Neuronal stem cell (in vitro differentiated cells): ENCODE data around the gene KCNK5.
A peak's percentile ranks its signal among the peaks of the same experiment; 100 is the strongest.

Source experiments
- DNase-seq: peaks from one replicate; pipeline ENCODE4 v3.0.0-alpha.2; 2013; ENCODE audit warnings: low spot score
- H2AFZ ChIP-seq: one replicate; pipeline ENCODE4 v1.6.1; 2013; ENCODE audit warnings: mild to moderate bottlenecking, low read length, inconsistent platforms
- H2AK5ac ChIP-seq: 2 replicates; pipeline ENCODE4 v1.6.1; 2013; ENCODE audit warnings: low read depth, mild to moderate bottlenecking, inconsistent platforms, low read length, moderate library complexity, mixed read lengths
- H2BK120ac ChIP-seq: 2 replicates; pipeline ENCODE4 v1.6.1; 2013; ENCODE audit warnings: low read depth, mild to moderate bottlenecking, inconsistent platforms, low read length, moderate library complexity, mixed read lengths
- H2BK12ac ChIP-seq: one replicate; pipeline ENCODE4 v1.6.1; 2013; ENCODE audit warnings: low read length, inconsistent platforms
- H2BK15ac ChIP-seq: 2 replicates; pipeline ENCODE4 v1.6.1; 2013; ENCODE audit warnings: mild to moderate bottlenecking, low read length, inconsistent platforms, mixed read lengths
- H2BK5ac ChIP-seq: one replicate; pipeline ENCODE4 v1.6.1; 2013; ENCODE audit warnings: inconsistent platforms, mild to moderate bottlenecking, low read length, moderate library complexity
- H3K14ac ChIP-seq: one replicate; pipeline ENCODE4 v1.6.1; 2013; ENCODE audit warnings: low read length, inconsistent platforms
- H3K18ac ChIP-seq: 2 replicates; pipeline ENCODE4 v1.6.1; 2013; ENCODE audit warnings: low read length, inconsistent platforms
- H3K23ac ChIP-seq: 2 replicates; pipeline ENCODE4 v1.6.1; 2013; ENCODE audit warnings: low read depth, mild to moderate bottlenecking, mixed read lengths, low read length, inconsistent platforms; ENCODE audit not compliant: poor library complexity
- H3K27ac ChIP-seq: replicated peaks from 3 replicates; pipeline ENCODE4 v1.5.1; 2013; ENCODE audit warnings: low read length, inconsistent platforms
- H3K27me3 ChIP-seq, 3 experiments: 2 replicates each; pipeline ENCODE4 v1.6.1; 2013; ENCODE audit warnings: low read length in 3 of 3, mild to moderate bottlenecking in 2 of 3, inconsistent platforms in 1 of 3, low read depth in 1 of 3, mixed read lengths in 1 of 3, moderate library complexity in 1 of 3; ENCODE audit not compliant: control insufficient read depth in 3 of 3, insufficient read depth in 3 of 3
- H3K36me3 ChIP-seq, 2 donors: replicated peaks in 1 of 2; 2 replicates each; pipeline ENCODE4 v1.6.1; 2013; ENCODE audit warnings: low read length in 2 of 2; ENCODE audit not compliant: control insufficient read depth in 2 of 2, insufficient read depth in 2 of 2
- H3K4ac ChIP-seq: 2 replicates; pipeline ENCODE4 v1.6.1; 2013; ENCODE audit warnings: inconsistent platforms, mild to moderate bottlenecking, low read length, moderate library complexity
- H3K4me1 ChIP-seq, 2 donors: 1 replicate in 1 of 2; 2 replicates in 1 of 2; pipeline ENCODE4 v1.6.1; 2013; ENCODE audit warnings: low read length in 2 of 2, low read depth in 1 of 2; ENCODE audit not compliant: control insufficient read depth in 2 of 2, insufficient read depth in 1 of 2
- H3K4me2 ChIP-seq: one replicate; pipeline ENCODE4 v1.6.1; 2013; ENCODE audit warnings: mild to moderate bottlenecking, low read length, inconsistent platforms; ENCODE audit not compliant: insufficient read depth, poor library complexity, severe bottlenecking
- H3K4me3 ChIP-seq, 2 donors: 2 replicates each; pipeline ENCODE4 v1.5.1; 2013; ENCODE audit warnings: low read length in 2 of 2, mild to moderate bottlenecking in 2 of 2, inconsistent platforms in 1 of 2, moderate library complexity in 1 of 2
- H3K79me1 ChIP-seq: one replicate; pipeline ENCODE4 v1.6.1; 2013; ENCODE audit warnings: low read depth, mild to moderate bottlenecking, inconsistent platforms, low read length, moderate library complexity
- H3K9ac ChIP-seq: one replicate; pipeline ENCODE4 v1.6.1; 2013; ENCODE audit warnings: mild to moderate bottlenecking, low read depth, low read length, inconsistent platforms; ENCODE audit not compliant: poor library complexity
- H3K9me3 ChIP-seq, 2 donors: replicated peaks in 1 of 2; 2 replicates each; pipeline versions ENCODE3 to v1.6.1; 2013; ENCODE audit warnings: low read length in 2 of 2, mild to moderate bottlenecking in 2 of 2, inconsistent platforms in 1 of 2, low read depth in 1 of 2, mixed read lengths in 1 of 2, moderate library complexity in 1 of 2; ENCODE audit not compliant: control insufficient read depth in 2 of 2, insufficient read depth in 1 of 2
- H4K8ac ChIP-seq: one replicate; pipeline ENCODE4 v1.6.1; 2013; ENCODE audit warnings: low read depth, mild to moderate bottlenecking, inconsistent platforms, low read length, moderate library complexity
- H4K91ac ChIP-seq: one replicate; pipeline ENCODE4 v1.6.1; 2013; ENCODE audit warnings: low read length, low read depth, mild to moderate bottlenecking, inconsistent platforms; ENCODE audit not compliant: poor library complexity
- WGBS, 2 donors: extraction: QIAGEN DNeasy Blood & Tissue Kit; methylation state at CpG; one replicate each; pipeline ENCODE4 v1.1.7; 2013; ENCODE audit warnings: missing lambda C conversion rate in 2 of 2, mixed read lengths in 1 of 2; ENCODE audit not compliant: insufficient read length in 2 of 2, insufficient replicate concordance in 1 of 2; ENCODE audit errors: extremely low coverage in 2 of 2; 5-methylcytosine and 5-hydroxymethylcytosine counted together

The KCNK5 gene

DNA sequence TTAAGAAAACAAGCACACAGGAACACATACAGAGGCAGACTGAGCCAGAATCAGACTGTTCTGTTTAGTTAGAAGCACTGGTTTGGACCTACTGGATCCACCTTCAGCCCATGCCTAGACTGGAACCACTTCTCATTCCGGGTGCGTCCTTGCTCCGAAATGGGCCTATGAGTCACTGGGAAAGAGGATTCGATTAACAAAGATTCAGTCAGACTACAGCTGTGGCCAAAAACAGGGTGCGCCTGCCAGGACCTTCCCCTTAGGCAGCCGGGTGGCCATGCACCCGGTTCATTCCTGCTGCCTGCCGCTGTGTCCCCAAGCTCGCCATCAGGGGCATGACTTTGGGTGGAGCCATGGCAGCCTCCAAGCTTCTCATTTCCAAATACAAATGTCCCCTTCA, 14.5 kb upstream of the KCNK5 start:
- Histone ChIP-seq H3K79me1 (no peaks in the 10 kb centered on the region), H3K27me3 (no peaks in the 10 kb centered on the region), H3K4me2 (no peak overlapping the region), H2BK15ac (no peak overlapping the region), H2AK5ac (no peak overlapping the region), H3K9ac (no peak overlapping the region), H4K91ac (no peak overlapping the region), H3K4me1 (peaks cover 5 to 9% of the 10 kb centered on the region in 2 donors), H3K4ac (no peak overlapping the region), H3K4me3 (no peak overlapping the region), H2BK120ac (no peak overlapping the region), H3K36me3 (no peaks in the 10 kb centered on the region), H2BK5ac (no peak overlapping the region), H3K23ac (no peak overlapping the region), H2BK12ac (no peak overlapping the region), H3K14ac (no peak overlapping the region), H3K9me3 (no peaks in the 10 kb centered on the region), H2AFZ (peak overlapping the region; percentile 57), H4K8ac (no peak overlapping the region), H3K27ac (no peak overlapping the region), H3K18ac (no peak overlapping the region)
- WGBS, 2 donors, result no CpG with 5 or more reads among the region's 9 CpGs
- no peak for DNase-seq

DNA sequence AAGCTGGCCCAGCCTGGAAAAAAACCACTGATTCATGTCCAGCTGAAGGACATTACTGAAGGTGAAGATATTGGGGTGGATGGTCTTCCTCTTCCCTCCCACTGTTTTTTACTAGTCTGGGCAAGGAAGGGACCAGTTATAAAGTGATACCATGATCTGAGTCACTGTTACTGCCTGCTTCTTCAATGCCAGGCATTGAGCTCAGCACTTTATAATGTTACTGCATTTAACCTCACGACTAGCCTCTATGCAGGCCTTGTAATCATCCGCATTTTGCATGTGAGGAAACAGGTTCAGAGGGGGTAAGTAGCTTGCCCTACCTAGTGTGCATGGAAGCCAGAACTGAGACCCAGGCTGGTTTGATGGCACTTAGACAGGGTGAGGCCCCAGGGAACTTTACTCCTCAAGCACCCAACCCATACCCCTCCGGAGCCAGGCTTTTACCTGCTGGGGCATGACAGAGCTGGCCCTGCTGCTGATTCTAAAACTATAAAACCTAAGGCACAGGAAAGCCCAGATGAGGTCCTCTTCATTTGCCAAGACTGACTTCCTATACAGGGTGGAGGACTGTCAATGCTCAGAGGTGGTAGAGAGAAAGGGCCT, 11.0 kb upstream of the KCNK5 start:
- Histone ChIP-seq H3K27ac (no peak overlapping the region), H2BK12ac (no peak overlapping the region), H3K18ac (no peak overlapping the region), H2AFZ (peak overlapping the region; percentile 65), H2BK5ac (no peak overlapping the region), H3K9me3 (no peaks in the 10 kb centered on the region), H4K91ac (no peak overlapping the region), H2BK15ac (no peak overlapping the region), H3K27me3 (no peaks in the 10 kb centered on the region), H3K36me3 (no peaks in the 10 kb centered on the region), H3K79me1 (no peaks in the 10 kb centered on the region), H3K9ac (no peak overlapping the region), H3K4me3 (no peak overlapping the region), H4K8ac (no peak overlapping the region), H3K4ac (no peak overlapping the region), H3K4me1 (peaks cover 5 to 9% of the 10 kb centered on the region in 2 donors), H3K23ac (no peak overlapping the region), H2BK120ac (no peak overlapping the region), H3K4me2 (no peak overlapping the region), H2AK5ac (no peak overlapping the region), H3K14ac (no peak overlapping the region)
- WGBS, 2 donors, result no CpG with 5 or more reads among the region's 3 CpGs
- DNase-seq, result no peak

DNA sequence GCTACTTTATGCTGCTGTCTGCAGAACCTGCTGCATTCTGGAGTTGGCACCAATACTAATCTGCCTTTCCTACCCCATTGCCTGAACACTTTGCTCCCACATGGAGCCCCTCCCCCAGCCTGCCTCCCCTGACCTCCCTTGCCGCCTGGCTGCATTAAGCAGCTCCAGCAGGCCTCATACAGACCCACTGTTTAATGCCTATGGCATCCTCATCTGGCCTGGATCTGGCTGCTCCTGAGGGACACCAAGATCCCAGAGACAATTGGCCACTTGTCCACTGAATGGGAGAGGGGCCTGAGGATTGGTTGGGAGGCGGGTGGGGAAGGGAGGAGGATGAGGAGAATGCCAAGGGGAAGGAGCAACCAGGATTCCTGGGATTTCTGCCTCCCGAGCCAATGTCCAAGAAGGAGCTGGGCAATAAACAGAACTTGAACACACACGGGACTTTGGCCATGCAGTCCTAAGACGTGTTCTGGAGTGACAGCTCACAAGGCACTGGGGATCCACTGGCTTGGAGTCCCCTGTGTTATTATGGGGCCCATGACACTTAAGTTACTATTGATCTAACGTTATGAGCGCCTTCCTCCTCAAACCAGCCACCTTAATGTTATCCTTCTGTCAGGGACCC, 10.4 kb upstream of the KCNK5 start:
- no peak overlapping the region for H3K9ac ChIP-seq
- no peak overlapping the region for H2AK5ac ChIP-seq
- no peaks in the 10 kb centered on the region for H3K79me1 ChIP-seq
- H4K8ac ChIP-seq, result no peak overlapping the region
- peaks cover 5 to 9% of the 10 kb centered on the region in 2 donors for H3K4me1 ChIP-seq
- H3K9me3 ChIP-seq, result no peaks in the 10 kb centered on the region
- no peak overlapping the region for H3K4me2 ChIP-seq
- no CpG with 5 or more reads among the region's 7 CpGs for WGBS, 2 donors
- no peaks in the 10 kb centered on the region for H3K36me3 ChIP-seq
- no peak overlapping the region for H3K27ac ChIP-seq
- no peak overlapping the region for H4K91ac ChIP-seq
- H3K14ac ChIP-seq, result no peak overlapping the region
- no peak overlapping the region for H2BK15ac ChIP-seq
- no peak overlapping the region for H3K4ac ChIP-seq
- H2BK120ac ChIP-seq, result no peak overlapping the region
- peak overlapping the region; percentile 65 for H2AFZ ChIP-seq
- H3K4me3 ChIP-seq, result no peak overlapping the region
- H2BK12ac ChIP-seq, result no peak overlapping the region
- peak overlapping the region; percentile 38 for H3K18ac ChIP-seq
- H3K27me3 ChIP-seq, result no peaks in the 10 kb centered on the region
- H3K23ac ChIP-seq, result no peak overlapping the region
- DNase-seq, result no peak
- no peak overlapping the region for H2BK5ac ChIP-seq

DNA sequence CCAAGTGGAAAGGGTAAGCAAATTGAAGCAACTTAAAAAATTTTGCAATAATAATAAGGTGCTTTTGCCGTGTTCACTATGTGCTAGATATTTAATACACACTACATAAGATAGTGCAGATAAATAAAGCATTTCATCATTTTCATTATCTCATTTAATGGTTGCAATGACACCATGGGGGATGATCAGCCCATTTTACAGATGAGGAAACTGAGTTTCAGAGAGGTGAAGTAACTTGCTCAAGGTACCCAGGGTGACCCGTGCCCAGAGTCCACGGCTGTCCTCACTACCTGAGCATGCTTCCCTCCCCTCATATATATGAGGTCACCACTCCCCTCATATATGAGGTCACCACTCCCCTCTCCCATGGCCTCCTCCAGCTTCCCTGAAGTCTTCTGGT, 7.5 kb upstream of the KCNK5 start:
- Histone ChIP-seq H3K4me1 (peaks cover 6 to 16% of the 10 kb centered on the region in 2 donors), H4K8ac (no peak overlapping the region), H2BK120ac (no peak overlapping the region), H2BK5ac (no peak overlapping the region), H3K79me1 (no peaks in the 10 kb centered on the region), H3K18ac (peak overlapping the region; percentile 33), H4K91ac (no peak overlapping the region), H3K4me2 (no peak overlapping the region), H3K9me3 (no peaks in the 10 kb centered on the region), H3K4ac (no peak overlapping the region), H2BK15ac (no peak overlapping the region), H3K23ac (no peak overlapping the region), H2AFZ (no peak overlapping the region), H3K27me3 (no peaks in the 10 kb centered on the region), H3K27ac (no peak overlapping the region), H2BK12ac (no peak overlapping the region), H3K36me3 (no peaks in the 10 kb centered on the region), H2AK5ac (peak overlapping the region; percentile 41), H3K4me3 (no peak overlapping the region), H3K14ac (no peak overlapping the region), H3K9ac (no peak overlapping the region)
- no CpG with 5 or more reads among the region's 3 CpGs for WGBS, 2 donors
- no peak for DNase-seq
